ENCODE measurements around the gene BCHE.

BCHE gene

DNA sequence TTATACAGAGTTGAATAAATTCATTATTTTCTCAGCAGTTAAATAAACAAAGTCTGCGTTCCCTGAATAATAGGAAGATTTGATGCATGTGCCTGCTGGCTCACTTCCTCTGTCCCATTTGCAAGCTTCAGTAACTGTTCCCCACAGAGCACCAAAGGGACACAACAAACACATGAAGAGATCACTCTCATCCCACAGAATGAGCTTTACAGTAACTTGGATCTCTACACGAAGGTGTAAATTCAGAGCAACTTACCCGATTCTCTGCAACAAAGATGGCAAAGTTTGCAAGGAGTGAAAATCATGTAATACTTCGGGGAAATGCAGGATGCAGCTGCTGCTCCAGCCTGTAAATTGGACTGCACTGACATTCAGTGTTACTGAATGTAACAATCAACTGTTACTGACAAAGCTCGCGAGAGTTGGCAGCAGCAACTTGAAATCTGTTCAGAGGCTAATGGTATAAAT, at the start of gene BCHE:
Gene BCHE (minus strand): TSS at position 366 of the 468 bp plus-strand sequence. CDS start 6,390 bp downstream, outside the sequence.
- no peak for DNase-seq (ENCODE audit: low read depth in 2 of 2)

DNA sequence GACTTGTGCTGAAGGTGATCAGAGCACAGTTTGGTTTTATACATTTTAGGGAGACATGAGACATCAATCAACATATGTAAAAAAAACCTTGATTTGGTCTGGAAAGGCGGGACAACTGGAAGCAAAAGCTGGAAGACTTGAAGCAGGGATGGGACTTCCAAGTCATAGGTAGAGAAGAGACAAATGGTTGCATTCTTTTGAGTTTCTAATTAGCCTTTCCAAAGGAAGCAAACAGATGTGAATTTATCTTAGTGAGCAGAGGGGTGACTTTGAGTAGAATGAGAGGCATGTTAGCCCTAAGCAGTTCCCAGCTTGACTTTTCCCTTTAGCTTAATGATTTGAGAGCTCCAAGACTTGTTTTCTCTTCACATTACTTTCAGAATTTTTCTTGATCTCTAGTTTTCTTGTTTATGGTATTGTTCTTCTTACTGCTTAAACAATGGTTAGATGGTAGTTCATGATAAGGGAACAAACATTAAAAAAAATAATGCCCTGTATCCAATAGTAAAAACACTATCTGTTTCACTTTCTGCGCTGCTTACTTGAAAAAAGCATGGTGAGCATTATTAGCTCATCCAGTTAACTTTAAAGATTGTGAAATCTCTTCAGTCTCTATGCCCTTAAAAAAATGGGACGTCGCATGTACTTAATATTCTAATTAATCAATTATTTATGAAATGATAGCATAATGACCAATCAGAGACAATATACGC, 48.5 kb upstream of the BCHE start:
- no peak for DNase-seq (ENCODE audit: low read depth in 2 of 2)

DNA sequence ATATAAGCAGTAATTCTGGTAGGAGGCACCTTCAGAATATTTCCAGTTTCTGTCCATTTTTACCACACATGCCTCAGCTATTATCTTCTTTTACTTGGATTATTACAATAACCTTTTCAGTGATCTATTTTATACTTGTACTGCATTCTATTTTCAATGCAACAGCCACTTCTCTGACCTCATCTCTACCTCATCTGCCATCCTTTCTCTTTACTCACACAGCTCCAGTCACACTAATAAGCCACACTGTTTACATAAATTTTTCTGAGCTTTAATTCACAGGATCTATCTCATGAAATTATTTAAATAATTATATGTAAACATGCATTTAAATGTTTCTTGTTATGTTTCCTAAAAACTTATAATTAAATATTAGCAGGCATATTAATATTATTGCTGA, 47.3 kb upstream of the BCHE start:
- DNase-seq (ENCODE audit: low read depth in 2 of 2), result no peak

DNA sequence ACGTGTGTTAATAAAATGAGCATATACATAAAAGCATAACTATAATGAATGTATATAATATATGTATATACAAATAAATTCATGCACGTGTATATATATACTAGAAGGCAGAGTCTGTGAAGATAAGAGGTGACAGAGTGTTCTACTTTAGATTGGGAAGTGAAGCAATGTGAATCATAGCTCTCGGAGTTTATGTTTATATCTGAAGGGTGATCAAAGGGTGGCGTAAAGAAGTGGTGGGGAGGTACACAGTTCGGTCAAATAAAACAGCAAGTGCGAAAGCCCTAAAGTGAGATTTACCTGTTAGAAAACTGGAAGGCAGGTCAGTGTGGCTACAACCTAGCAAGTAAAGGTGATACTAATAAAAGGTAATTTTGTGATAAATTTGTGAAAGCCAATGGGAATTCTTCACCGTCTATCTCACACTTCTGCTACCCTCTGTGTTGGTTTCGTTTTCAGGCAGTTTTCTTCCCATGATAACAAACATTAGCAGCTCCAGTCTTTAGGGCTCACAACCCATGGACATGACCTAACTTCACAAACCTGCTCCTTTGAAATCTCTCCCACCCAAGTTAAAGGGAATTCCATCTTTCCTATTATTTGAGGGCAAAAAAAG, 46.7 kb upstream of the BCHE start:
- no peak for DNase-seq (ENCODE audit: low read depth in 2 of 2)

DNA sequence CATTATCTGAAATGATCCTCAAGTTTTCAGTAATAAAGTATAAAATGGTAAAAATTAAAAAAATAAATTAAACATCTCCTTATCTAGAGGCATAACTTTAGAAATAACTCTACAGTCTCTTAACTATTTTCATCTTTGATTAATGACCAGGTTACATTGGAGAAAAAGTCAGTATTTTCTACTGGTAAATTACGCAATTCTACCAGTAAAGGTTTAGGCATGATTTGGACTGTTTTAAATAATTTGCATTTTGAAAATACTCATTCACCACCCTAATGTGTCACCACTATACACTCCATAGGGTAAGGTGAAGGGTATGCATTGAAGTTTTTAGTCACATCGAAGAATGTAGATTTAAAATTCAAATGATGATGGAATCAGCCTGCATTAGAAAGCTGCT, 45.9 kb upstream of the BCHE start:
- no peak for DNase-seq (ENCODE audit: low read depth in 2 of 2)

DNA sequence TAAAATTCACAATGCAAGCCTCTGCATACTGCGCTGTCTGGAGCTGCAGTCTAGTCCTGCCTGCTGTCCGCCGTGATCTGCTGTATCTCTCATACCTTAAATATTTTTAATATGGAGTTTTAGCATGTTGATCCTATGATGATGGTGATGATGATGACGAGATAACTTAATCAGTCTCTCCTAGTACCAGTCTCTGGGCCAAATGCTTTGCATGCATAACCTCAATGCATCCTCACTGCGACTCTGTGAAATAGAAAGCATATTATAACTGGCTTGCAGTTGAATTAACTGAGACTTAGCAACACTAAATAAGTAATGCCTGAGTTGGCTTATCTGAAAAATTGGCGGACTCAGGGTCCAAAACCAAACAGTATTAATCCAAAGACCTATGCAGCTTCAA, 38.4 kb upstream of the BCHE start:
- DNase-seq (ENCODE audit: low read depth in 2 of 2), result no peak

DNA sequence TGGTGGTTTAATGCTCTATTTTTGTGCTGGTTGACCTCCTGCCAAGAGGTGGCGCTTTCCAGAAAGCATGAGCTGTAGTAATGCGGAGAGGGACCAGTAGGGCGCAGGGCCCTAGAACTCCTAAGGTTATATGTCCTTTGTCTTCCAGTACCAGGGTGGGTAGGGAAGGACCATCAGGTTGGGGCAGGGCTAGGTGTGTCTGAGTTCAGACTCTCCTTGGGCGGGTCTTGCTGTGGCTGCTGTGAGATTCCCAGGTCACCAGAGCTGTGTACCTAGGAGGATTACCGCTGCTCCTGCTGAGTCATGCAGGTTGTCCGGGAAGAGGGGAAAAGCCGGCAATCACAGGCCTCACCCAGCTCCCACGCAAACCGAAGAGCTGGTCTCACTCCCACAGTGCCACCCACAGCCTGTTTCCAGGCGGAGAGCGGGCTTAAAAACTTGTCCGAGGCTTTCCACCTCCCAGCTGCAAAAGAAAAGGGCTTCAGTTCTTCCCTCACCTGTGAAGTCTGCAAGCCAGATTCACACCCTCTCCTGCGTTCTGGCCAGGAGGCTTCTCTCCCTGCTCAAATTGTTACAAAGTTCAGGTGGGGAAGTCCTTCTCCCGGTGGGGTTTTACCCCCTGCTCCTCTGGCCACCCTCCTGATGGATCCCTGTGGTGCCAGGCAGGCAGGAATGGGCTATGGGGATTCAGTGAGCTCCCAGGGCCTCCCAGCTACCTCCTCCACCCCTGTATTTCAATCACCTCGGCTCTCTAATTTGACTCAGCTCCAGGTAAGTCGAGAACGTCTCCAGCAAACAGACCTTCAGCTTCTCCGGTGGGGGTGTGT, 37.7 kb upstream of the BCHE start:
- no peak for DNase-seq (ENCODE audit: low read depth in 2 of 2)

DNA sequence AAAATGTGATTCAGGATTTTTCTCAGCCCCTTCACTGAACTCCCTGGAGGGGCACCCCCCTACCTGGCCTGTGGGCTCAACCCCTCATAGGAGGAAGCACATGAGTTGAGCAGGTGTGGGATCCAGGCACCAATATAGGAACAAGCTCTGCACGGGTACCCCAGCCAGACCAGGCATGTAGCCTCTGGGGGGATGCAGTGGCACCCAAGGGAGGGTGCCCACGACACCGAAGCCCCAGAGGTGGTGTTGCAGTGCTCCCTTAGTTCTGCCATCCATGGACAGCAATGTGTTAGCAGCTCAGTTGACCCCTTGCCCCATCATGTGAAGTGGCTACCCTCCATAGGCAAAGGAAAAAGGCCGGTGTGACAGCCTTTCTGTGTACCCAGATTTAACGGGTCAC, 30.9 kb upstream of the BCHE start:
- no peak for DNase-seq (ENCODE audit: low read depth in 2 of 2)

DNA sequence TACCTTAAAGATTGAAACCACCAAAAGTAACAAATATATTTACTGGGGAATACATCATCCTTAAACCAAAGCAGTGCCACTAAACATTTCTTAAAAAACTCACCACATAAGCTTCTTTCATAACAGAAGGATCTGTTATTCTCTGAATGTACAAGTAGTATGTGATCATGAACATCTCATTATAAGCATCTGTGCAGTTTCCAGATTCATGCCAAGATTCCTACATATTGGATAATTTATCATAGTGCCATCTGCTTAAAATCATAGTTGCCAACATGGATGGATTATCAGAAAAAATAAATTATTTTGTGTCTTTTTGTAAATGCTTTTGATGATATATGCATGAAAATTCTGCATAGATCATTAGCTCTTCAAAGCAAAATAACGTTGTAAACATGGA, 21.8 kb upstream of the BCHE start:
- DNase-seq (ENCODE audit: low read depth in 2 of 2), result no peak

DNA sequence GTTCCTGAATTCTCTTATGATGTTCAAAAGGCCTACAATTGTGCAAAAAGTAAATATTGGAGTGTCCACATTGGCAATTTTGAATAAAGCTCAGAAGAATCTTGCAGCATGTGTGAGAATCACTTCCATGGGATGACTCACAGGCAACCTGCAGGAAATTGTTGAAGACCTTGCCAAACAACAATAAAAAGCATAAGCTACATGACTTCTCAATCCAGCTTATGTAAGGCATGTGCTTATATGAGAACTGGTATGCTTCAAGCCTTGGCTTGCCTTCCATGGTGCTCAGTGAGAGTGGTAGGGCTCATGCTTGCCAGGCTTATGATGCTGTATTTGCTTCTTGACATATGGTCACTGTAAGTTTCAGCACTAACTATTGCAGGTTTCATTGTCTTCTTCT, 18.4 kb upstream of the BCHE start:
- DNase-seq (ENCODE audit: low read depth in 2 of 2), result no peak

DNA sequence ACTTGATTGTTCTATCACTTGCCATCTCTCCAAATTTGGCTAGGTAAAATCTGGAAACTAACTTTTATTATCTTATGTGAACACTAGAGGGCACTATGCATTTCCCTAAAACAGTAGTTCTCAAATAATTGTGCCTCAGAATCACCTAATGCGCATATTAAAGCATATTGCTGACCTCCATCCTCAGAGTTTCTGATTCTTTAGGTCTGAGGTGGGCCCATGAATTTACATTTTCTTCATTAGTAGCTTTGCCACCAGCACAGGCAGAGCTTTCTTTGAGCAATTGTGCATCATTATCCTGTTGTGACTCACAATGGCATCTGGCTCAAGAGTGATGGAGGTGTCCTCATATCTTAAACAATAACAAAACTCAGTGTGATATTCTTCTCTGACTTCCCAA, 17.5 kb upstream of the BCHE start:
- DNase-seq (ENCODE audit: low read depth in 2 of 2), result no peak

DNA sequence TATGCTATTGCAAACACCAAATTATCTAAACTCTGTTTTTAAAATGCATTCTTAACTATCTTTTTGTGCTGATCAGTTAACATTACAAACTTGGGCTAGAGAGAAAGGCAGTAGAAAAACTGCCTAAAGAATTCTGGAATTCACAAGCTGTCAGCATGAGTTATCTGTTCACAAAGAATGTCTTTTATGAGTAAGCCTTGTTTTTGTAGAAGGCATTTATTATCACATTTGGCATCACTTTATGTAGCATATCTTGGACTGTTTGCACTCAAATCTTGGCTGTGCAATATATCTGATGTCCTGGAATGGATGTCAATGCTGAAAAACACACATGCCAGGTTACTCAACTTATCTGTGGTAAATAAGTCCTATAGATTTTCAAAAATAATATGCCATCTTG, 15.5 kb upstream of the BCHE start:
- DNase-seq (ENCODE audit: low read depth in 2 of 2), result no peak

DNA sequence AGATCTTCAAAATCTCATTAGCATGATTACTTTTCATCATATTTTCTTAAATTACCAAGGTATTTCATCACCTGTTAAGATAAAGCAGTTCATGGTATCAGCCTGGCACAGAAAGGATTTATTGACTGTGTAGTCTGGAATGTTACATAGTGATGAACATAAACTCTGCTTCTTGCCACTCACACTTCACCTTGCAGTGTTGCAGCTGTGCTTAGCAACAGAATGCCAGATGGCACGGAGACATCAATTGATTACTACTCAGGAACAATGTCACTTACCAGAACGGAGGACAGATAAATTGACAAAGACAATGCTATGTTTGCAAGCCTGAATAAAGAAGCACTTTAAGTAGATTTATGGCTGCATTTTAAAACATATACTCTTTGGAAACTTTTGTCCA, 15.0 kb upstream of the BCHE start:
- DNase-seq (ENCODE audit: low read depth in 2 of 2), result no peak

DNA sequence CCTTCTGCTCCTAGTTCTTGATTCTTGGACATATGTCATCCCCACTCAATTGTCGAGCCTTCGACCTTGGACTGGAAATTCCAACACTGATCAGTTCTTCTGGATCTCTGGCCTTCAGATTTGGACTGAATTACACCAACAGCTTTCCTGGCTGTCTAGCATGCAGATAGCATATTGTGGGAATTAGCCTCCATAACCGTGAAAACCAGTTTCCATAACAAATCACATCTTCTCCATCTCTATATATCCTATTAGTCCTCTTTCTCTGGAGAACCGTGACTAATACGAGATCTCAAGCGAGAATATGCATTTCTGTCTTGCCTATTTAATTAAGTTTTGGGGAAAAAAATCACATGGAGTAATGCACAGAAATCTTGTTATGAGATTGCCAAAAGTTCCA, 8.8 kb upstream of the BCHE start:
- DNase-seq (ENCODE audit: low read depth in 2 of 2), result no peak

DNA sequence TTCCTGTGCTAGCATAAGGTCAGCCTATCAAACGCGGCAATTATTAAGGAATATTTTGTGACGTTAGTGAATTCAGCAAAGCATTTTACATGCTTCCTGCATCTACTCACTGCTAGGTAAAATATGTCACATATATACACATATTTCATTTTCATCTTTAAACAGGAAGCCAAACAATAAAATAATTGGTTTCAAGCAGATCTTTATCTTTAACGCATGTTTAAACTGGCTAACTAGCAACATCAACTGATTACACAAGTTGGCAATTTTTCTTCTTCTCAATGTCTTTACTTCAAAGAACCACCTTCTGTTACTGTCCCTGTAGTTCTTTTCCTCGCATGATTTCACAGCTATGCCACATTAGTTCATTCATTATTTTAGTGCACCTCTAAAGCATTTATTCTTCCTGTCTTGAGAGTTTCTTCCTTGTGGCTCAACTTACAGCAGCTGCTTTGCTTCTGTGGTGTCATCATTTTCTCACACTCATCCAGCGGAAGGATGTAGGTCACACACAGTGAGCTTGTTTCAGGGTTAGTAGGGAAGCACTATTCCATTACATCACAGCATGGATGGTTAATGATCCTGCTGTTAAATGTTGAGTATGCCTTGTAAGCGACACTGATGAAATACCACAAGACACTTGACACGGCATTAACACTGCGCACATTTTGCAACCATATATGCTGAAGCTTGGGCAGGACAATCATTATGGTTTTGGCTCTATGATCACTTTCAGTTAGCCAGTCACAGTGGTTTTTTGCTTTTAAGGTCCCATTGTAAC, 2.3 kb upstream of the BCHE start:
- DNase-seq (ENCODE audit: low read depth in 2 of 2), result no peak

DNA sequence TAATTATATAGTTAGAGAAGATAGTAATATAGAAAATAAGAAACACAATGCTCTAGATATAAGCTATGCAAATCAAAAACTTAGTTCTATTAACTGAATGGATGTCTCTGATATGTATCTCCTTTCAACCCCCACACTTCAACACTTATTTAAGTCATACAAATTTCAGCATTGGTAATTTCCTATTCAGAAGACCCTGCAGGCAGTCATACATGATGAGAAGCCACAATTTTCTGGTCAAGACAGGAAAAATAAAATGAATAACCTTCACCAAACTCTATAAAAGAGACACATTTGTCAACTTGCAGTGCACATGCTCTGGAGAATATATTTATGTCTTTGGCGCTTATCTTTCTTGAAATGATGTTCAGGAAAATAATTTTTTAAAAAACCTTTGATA, 578 bp upstream of the BCHE start:
- DNase-seq (ENCODE audit: low read depth in 2 of 2), result no peak

DNA sequence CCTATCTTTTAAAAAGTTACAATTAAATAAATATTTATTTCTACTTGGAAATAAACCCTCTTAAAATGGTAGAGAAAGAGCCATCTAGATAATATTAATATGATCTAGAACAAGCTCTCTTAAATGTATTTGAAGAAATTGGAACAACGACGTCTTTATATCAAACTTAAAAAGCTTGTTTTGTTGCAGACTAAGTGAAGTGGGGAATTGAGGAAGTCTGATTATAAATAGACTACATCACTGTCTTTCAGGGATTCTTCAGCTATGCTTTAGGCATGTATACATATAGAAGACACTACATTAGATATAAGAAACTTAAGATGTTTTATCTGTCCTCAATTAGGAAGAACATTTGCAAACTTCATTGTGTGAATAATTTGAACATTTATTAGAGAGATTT, 1.8 kb downstream of the BCHE start:
- no peak for DNase-seq (ENCODE audit: low read depth in 2 of 2)

DNA sequence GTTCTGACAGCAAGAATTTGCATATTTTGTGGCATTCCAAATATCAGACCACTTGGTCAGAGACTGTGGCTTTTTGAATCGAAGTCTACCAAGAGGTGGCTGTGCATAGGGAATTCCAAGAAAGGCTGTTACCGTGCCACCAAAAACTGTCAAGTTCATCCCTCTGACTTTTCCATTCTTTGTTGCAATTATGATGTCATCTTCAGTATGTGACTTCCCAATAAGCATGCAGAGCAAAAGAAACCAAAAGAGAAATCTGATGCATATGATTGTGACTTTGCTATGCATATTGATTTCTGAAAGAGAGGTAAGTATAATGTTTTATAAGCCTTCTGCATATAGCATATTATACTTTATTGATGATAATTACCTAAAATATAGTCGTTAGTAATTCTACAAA, 6.5 kb downstream of the BCHE start:
- no peak for DNase-seq (ENCODE audit: low read depth in 2 of 2)

DNA sequence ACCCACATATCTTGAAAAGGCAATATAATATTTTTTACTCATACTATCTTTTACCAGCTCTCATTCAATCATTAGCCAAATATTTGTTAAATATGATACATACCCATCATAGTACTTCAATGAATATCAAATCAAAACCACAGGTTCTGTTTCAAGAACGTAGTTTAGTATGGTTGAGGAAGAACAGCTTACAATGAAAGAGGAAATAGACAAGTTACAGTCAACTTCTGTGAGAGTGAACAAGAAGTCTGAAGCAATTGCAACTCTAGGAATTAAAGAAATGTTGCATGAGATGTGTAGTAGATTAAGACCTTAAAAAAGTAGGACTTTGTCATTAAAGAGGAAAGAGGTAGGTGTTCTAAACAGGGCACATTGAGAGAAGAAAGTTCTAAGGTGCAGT, 9.3 kb downstream of the BCHE start:
- no peak for DNase-seq (ENCODE audit: low read depth in 2 of 2)

DNA sequence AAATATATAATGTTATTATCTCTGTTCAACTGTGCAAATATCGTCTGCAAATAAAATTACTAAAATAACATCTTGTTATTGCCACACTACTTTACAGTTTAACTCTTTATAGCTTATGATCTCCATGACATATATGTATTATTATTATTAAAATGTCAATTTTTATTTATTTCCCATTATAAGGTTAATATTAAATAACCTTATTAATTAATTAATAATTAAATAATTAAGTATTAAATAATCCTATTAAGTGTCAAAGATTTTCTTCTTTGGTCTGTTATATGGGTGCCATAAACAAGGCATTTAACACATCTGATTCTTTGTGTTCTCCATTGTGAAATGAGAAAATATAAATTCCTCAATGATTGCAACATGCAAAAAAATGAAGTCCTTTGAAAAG, 10.0 kb downstream of the BCHE start:
- no peak for DNase-seq (ENCODE audit: low read depth in 2 of 2)

DNA sequence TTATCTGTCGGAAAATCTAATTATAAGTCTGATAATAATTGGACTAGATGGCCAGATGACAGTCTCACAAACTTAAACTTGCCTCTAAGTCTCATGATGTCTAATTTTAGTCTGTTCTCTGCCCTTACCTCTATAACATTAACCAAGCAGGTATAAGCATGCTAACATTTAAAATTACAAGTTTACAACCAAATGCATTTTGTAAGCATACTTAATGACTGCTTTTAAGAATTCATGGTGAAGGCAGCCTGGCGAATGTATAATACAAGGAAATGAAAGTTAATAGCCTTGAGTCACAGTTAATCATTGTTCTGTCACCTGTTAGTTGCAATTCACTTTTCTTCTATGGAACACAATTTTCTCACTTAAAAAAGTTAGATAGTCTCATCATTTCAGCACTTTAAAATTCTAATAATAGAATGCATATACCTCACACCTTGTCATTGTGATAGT, 16.5 kb downstream of the BCHE start:
- no peak for DNase-seq (ENCODE audit: low read depth in 2 of 2)

DNA sequence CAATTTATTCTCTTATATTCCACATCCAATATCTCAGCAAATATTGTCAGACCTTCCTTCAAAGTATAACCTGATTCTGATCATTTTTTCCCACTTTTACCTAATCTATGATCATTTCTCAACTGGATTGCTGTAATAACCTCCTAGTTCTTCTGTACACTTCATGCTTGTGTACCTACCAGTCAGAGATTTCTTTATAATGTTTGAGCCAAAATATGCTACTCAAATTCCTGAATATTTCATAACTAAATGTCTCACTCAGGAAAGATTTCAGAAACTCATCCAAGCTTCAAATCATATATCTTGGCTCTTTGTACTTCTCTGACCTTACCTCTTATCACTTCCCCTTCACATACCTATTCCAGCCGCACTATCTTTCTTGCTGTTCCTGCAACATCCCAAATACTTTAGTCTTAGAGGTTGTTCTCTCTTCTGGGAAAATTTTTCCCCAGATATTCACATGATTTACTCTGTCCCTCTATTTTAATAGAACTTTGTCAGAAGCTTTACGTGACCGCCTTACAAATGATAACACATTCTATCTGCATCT, 20.0 kb downstream of the BCHE start:
- DNase-seq (ENCODE audit: low read depth in 2 of 2), result no peak
